HepG2 (cell line): ENCODE measurements around the gene MFGE8.

Experiments
- CTCF ChIP-seq: sonication (generic); formaldehyde crosslinking; IDR thresholded peaks from 2 replicates; pipeline ENCODE4 v1.5.0; 2020; ENCODE audit warnings: mild to moderate bottlenecking, missing genetic modification reagents, moderate library complexity
- EED ChIP-seq: sonication (generic); formaldehyde crosslinking; IDR thresholded peaks from 2 replicates; pipeline ENCODE4 v1.5.0; 2020; ENCODE audit warnings: mild to moderate bottlenecking, missing genetic modification reagents
- HMGXB4 ChIP-seq, 2 experiments: sonication (generic) in 1 of 2; formaldehyde crosslinking in 1 of 2; IDR thresholded peaks; 2 replicates each; pipeline versions ENCODE4 v1.4.0 to v1.6.1; 2018 to 2020; ENCODE audit warnings: missing genetic modification reagents in 2 of 2, borderline replicate concordance in 1 of 2, low read depth in 1 of 2, mild to moderate bottlenecking in 1 of 2, missing biosample characterization in 1 of 2
- HNRNPLL ChIP-seq: fragments of 200-400 bp; formaldehyde crosslinking; IDR thresholded peaks from 2 replicates; pipeline ENCODE4 v1.6.1; 2017; ENCODE audit warnings: mild to moderate bottlenecking, low read depth, low read length; ENCODE audit not compliant: poor library complexity, severe bottlenecking
- KAT7 ChIP-seq: IDR thresholded peaks from 2 replicates; pipeline ENCODE4 v1.6.1; 2018; ENCODE audit warnings: borderline replicate concordance, missing compliant biosample characterization
- POLR2A ChIP-seq, 2 experiments: IDR thresholded peaks; 2 replicates each; pipeline ENCODE4 v1.6.1; 2011; ENCODE audit warnings: low read depth in 2 of 2, low read length in 2 of 2, mild to moderate bottlenecking in 1 of 2, moderate library complexity in 1 of 2; ENCODE audit not compliant: insufficient read depth in 1 of 2
- RAD21 ChIP-seq: fragments of 450-650 bp; formaldehyde crosslinking; IDR thresholded peaks from 2 replicates; pipeline ENCODE4 v1.5.0; 2020; ENCODE audit warnings: mild to moderate bottlenecking
- ZMYM2 ChIP-seq: sonication (generic); formaldehyde crosslinking; IDR thresholded peaks from 2 replicates; pipeline ENCODE4 v1.8.0; 2022; ENCODE audit warnings: mild to moderate bottlenecking, missing genetic modification reagents

- TF ChIP-seq HNRNPLL: no peak
- TF ChIP-seq HMGXB4 (CRISPR knock-in tag; IDR thresholded peaks at IDR 0.05; ENCODE audit: borderline replicate concordance in 1 of 2, low read depth in 1 of 2): no peak
- TF ChIP-seq CTCF (CRISPR knock-in tag): no peak
- no peak for TF ChIP-seq POLR2A (IDR thresholded peaks at IDR 0.05; ENCODE audit: insufficient read depth in 1 of 2, low read depth in 2 of 2, low read length in 2 of 2)
- no peak for TF ChIP-seq EED (CRISPR knock-in tag)
- no peak for TF ChIP-seq ZMYM2 (CRISPR knock-in tag)
- no peak for TF ChIP-seq RAD21
- TF ChIP-seq KAT7 (CRISPR knock-in tag): no peak
Measured at GRCh38 chr15:88932271-88932874, 19.2 kb upstream of the MFGE8 start.
